Kidney epithelial cell (primary cell): ENCODE measurements around the gene PBX1. TPM values are rescaled to one million over a fixed set of nuclear protein-coding genes. Genes with fewer than 3 reads are reported as not detected.

Experiments used
- DNase-seq: peaks from one replicate; pipeline ENCODE4 v3.0.0-alpha.2; 2010; ENCODE audit warnings: low read depth
- H3K27me3 ChIP-seq: 2 replicates; pipeline ENCODE4 v1.6.0; 2011; ENCODE audit warnings: low read length; ENCODE audit not compliant: control insufficient read depth, insufficient read depth
- H3K36me3 ChIP-seq: 2 replicates; pipeline ENCODE4 v1.5.1; 2011; ENCODE audit warnings: low read length; ENCODE audit not compliant: control insufficient read depth, insufficient read depth
- H3K4me3 ChIP-seq: 2 replicates; pipeline ENCODE4 v1.5.1; 2011; ENCODE audit warnings: low read depth, mild to moderate bottlenecking, control low read depth, low read length
- total RNA-seq: library from RNA; depleted of rRNA; stranded (reverse); fragments of >200 nt; gene quantifications from 2 replicates; pipeline ENCODE4 v1.2.3, GENCODE V29; 2015
- TF ChIP-seq, protein P1 (sequence below): IDR thresholded peaks from 2 replicates; pipeline ENCODE4 v1.5.1; 2011; ENCODE audit warnings: mild to moderate bottlenecking, moderate library complexity, low read length, control low read depth, inconsistent platforms; ENCODE audit not compliant: insufficient read depth, poor library complexity, severe bottlenecking

PBX1 gene
- total RNA-seq, 1 donor from 2014 or later = 5.7 TPM

DNA sequence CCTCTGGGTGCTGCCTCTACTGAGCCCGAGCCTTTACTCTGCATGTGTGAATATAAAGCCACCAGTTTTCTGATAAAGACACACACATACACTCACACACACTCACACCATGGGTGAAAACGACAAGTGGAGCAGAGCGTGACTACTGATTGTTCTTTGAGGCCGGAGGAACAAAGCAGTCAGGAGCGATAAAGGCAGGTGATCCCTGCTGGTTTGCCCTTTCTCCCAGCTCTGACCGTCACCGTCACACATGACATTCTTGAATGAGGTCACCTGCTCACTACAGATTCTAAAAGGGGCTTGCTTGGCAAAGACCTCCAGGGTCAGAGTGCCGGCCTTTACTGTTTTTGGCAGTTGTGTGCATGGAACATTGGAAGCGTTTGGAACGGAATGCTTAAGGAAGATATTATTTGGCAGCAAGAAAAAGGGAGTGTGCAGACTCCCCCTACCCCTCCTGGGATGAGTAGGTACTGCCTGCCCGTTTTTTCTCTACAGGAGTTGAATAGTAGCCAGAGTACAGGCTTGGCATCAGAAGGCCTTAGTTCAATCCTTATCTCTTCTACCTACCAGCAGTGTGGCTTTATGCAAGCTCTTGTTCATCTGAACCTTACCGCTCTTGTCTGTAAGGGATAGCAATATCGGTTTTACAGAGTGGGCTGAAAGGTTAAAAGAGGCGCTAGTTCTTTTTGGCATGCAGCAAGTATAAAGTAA, 79.7 kb downstream of the PBX1 start:
- no peaks in the 10 kb centered on the region for H3K27me3 ChIP-seq
- H3K4me3 ChIP-seq = no peak overlapping the region
- TF ChIP-seq, protein P1, sequence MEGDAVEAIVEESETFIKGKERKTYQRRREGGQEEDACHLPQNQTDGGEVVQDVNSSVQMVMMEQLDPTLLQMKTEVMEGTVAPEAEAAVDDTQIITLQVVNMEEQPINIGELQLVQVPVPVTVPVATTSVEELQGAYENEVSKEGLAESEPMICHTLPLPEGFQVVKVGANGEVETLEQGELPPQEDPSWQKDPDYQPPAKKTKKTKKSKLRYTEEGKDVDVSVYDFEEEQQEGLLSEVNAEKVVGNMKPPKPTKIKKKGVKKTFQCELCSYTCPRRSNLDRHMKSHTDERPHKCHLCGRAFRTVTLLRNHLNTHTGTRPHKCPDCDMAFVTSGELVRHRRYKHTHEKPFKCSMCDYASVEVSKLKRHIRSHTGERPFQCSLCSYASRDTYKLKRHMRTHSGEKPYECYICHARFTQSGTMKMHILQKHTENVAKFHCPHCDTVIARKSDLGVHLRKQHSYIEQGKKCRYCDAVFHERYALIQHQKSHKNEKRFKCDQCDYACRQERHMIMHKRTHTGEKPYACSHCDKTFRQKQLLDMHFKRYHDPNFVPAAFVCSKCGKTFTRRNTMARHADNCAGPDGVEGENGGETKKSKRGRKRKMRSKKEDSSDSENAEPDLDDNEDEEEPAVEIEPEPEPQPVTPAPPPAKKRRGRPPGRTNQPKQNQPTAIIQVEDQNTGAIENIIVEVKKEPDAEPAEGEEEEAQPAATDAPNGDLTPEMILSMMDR = no peak
- no peaks in the 10 kb centered on the region for H3K36me3 ChIP-seq
- DNase-seq = no peak

DNA sequence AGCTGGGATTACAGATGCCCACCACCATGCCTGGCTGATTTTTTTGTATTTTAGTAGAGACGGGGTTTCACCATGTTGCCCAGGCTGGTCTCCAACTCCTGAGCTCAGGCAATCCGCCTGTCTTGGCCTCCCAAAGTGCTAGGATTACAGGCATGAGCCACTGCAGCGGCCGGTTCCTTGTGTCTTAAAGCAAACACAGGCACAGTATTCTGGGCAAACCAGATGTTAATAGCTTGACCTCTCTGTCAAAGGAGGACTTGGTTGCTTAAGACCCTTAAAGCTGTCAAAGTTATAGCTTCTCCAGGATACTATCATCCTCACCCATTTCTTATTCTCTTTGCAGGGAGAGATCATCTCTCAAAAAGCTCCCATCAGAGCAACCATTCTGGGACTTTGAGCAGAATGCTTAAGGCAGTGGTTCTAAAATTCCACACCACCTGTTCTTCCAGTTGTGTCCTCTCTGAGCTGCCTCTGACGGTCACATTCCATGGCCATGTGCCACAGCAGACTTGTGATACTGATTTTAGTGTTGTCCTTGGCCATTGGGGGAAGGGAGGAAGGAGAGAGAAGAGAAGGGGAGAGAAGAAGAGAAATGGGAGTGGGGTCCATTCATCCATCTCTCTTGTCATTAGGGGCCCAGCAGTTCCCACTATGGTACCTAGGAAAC, 81.8 kb downstream of the PBX1 start:
- TF ChIP-seq, protein P1 = no peak
- Histone ChIP-seq H3K27me3 (no peaks in the 10 kb centered on the region), H3K36me3 (no peaks in the 10 kb centered on the region), H3K4me3 (no peak overlapping the region)
- DNase-seq = no peak

DNA sequence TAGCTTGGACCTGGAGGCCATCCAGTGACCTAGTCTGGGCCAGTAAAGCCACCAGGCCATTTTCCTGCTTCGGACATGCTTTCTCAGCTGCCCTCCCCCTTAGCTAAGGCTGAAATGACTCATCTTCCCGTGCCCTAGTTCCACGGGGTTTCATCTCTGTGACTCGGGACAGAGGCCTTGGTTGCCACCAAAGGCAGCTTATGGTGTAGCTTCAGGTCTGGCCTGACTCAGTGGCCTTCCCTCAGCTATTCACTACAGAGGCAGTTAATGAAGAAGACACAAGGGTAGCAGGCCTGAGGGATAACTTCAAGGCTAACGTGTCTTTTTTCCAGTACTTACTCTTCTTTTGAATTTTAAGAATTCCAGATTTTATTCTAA, 82.4 kb downstream of the PBX1 start:
- TF ChIP-seq, protein P1 = no peak
- Histone ChIP-seq H3K36me3 (no peaks in the 10 kb centered on the region), H3K4me3 (no peak overlapping the region), H3K27me3 (no peaks in the 10 kb centered on the region)
- no peak for DNase-seq

DNA sequence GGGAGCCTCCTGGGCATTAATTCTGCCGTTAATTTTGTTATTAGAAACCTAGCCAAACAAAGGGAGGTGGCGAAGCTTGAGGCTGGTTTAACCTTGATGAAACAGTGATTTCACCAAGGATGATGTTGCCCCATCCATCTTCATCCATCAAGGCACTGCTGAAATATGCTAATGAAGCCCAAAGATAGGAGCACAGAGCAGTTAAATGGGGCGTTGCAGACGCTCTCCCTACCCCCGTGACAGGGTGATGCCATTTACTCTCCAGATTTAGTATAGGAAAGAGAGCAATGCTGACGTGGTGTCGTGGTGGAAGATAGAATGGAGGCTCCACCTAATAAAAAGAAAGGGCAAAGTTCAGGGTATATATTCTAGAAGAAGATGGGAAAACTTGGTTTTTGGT, 84.0 kb downstream of the PBX1 start:
- no peaks in the 10 kb centered on the region for H3K36me3 ChIP-seq
- DNase-seq = no peak
- no peak overlapping the region for H3K4me3 ChIP-seq
- H3K27me3 ChIP-seq = no peaks in the 10 kb centered on the region
- TF ChIP-seq, protein P1 = no peak

DNA sequence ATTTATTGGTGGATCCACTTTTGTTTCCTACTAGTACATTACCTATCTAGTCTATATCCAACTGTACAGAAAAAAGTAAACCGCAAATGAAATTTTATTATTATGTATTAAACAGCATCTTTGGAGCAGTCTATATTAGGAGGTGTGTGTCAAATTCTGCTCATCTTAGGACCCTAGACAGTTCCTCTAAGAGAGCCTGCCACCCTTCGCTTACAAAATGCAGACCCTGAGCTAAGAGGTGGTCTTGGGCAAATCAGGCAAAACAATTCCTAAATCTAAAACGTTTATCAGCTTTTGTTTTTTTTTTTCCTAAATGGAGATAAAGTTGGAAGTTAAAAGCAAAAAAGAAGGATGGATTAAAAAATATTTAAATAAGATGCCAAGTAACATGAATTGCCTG, 85.3 kb downstream of the PBX1 start:
- Histone ChIP-seq H3K4me3 (no peak overlapping the region), H3K36me3 (no peaks in the 10 kb centered on the region), H3K27me3 (no peaks in the 10 kb centered on the region)
- TF ChIP-seq, protein P1 = no peak
- no peak for DNase-seq
